Left forelimb (tissue), 1 donor: Measurements from ENCODE around the gene HOXD13.

Experiments used
- DNase-seq: peaks from one replicate; pipeline ENCODE4 v3.0.0-alpha.2; 2018; ENCODE audit warnings: low spot score

HOXD13 gene

DNA sequence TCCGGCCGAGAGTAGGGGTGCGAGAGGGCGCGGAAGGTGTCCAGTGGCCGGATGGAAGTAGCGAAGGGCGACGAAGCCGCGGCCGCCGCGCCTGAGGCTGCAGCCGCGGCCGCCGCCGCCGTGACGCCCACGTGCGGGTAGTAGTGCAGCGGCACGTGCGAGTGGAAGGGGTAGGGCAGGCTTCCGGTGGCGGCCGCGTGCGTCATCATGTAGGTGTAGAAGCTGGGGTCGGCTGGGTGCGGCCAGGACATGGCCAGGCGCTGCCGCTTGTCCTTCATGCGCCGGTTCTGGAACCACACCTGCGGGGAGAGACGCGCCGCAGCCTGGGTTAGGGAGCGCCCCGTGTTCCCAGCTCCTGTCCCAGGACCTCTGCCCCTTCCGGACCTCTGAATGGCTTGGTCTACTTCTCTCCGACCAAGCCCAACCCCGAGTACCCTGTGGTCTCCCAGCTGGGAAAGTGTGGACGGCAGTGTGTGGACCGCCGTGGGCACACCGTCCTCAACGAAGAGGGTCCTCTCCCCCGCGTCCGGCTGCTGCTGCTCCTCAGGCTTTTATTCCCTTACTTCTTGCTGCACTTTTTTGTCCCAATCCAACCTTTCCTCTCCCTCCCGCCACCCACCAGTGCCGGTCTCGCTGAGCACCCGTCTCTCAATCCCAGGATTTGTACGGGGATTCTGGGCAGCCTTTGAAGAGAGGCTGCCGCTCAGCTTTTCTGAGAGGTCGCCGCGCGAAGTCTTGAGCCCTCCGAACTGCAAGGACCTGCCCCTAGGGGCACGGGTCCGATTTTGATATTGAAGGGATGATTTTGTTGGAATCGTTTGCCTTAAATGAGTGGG, 11.8 kb upstream of the HOXD13 start:
- peak; percentile 75 for DNase-seq

DNA sequence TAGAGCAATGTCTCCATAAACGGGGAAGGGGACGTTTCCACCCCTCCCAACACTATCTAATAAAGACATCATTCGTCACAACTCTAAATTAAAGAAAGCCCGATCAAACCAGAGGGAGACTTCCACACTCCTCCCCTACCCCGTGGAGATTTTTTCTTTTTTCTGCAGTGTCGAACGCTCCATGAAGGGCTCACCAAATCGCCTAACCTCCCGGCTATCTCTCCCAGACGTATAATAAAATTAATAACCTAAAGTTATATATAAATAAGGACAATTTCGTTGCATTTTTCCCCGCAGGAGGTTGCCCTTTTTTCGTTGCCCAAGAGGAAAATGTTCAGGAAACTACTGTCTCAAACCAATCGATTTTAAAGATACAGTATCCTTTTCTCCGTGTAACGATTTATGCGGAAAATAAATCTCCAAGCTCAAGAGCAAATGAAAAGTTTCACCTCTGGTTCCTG, 11.1 kb upstream of the HOXD13 start:
- DNase-seq: no peak

DNA sequence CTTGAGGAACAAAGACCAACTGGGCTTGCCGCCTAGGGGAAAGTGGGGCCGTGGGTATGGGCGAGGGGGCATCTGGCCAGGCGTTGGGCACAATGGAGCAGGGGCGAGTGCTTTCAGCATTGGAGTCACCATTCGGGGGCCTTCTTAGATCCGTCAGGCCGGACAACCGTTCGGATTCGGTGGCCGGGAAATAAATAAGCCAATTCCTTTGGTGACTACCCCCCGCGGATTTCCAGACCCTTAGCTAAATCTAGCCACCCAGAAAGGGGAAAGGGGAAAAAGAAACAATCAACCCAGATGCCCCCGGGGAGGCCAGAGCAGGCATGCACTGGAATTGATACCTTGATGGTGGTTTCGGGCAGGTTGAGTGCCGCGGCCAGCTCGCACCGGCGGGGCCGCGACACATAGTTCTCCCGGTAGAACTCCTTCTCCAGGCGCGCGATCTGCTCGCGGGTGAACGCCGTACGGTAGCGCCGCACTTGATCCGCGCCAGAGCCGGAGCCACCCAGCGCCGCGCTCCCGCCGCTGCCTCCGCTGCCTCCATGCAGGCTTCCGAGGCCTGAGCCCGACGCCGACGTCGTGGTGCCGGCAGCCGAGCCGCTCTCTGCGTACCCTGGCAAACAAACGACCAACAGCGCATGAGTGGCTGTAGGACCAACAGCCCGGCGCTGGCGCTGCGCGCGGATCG, 10.5 kb upstream of the HOXD13 start:
- DNase-seq: peak; percentile 72

DNA sequence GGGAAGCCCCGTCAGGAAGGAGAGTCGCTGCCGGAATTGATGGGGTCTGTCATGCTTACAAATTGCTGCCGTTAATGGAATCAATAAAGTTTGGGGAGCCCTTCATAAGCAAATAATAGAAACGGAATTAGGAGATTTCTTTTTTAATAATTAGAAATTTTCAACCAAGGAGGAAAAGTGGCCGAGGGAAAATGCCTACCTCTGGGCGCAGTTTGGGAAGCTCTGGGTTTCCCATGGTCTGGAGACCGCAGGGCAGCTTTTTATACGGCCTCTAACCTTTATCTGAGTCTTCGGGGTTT, 10.0 kb upstream of the HOXD13 start:
- DNase-seq: no peak

DNA sequence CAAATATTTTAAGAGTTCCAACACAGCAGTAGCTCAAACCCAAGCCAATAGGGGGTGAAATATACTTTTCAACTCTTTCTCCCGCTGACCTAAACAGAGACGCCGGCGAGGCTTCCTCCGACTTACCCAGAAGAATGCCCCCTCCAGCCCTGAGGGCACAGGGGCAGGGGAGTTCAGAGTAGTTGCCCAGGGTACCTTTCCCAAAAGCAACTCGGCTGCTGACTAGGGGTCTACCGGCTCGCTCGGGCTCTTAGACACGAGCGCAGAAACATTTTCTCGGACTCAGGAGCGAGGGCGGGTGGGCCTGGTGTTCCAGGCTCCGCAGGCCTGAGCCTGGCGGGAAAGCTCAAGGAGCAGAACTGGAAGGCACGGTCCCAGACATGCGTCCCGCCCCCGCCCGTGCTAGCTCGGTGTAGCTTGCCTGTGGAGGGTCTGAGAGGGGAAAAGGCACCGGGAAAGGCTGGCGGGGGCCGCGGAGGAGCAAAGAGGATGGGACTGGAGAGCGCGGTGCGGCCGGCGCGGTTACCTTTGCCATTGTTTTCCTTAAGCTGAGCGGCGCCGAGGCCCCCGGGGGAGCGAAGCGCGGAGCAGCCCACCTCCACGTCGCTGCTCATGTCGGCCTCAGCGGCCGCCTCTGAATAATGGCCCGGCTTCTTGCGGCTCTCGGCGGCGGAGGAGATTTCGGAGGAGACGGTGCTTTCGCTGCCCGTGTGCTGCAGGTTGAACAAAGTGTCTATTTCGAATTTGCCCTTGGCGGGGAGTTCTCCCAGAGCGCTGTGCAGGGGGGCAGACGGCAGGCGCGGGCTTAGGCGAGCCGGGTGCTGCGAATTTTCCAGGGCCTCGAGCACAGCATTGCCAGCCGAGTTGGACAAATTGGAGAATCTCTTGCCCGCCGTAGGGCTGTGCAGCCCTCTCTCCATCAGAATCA, 9.4 kb upstream of the HOXD13 start:
- peak; percentile 70 for DNase-seq

DNA sequence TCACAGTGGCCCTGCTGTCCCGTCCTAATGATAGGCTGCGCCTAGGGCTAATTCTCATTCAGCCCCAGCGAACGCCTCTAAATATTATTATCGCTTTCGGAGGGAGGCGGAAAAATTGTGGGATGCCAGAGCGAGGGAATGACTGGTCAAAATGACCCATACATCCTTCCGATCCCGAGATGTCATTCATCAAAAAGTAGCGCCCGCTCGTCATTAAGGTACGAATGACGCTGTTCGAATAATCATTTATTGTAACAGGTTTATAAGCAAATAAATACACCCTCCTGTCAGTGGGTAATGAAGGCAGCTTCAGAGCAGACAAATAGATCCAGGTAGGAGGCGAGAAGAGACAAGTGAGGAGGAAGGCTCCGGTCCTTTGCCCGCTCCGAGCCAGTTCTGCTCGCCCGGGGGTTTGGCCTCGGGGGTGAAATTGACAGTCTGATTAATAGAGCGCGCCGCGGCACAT, 8.7 kb upstream of the HOXD13 start, which contains the start of gene EVX2:
EVX2 (minus strand) TSS at position 167 of the 466 bp plus-strand sequence. CDS start 186 bp downstream, outside the sequence.
- peak; percentile 64 for DNase-seq

DNA sequence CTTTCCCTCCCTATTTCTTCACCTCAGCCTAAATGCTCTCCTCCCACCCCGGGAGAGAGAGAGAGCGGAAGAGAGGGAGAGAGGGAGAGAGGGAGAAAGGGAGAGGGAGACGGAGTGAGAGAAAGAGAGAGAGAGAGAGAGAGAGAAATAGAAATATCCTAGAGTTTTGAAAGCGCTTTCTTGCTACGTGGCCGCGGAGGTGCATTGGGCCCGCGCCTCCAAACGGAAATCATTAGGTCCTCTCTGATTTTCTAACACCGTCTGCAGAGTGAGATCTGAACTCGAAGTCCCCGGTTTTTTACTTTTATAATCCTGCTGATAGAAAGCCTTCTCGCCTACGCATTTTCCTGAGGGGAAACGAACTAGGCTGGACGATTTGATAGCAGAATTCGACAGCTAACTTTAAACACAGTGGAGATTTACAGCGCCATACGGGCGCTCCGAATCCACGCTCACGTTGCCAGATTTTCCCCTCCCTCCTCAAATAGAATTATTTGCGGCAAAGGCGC, 7.9 kb upstream of the HOXD13 start:
- DNase-seq: peak; percentile 63

DNA sequence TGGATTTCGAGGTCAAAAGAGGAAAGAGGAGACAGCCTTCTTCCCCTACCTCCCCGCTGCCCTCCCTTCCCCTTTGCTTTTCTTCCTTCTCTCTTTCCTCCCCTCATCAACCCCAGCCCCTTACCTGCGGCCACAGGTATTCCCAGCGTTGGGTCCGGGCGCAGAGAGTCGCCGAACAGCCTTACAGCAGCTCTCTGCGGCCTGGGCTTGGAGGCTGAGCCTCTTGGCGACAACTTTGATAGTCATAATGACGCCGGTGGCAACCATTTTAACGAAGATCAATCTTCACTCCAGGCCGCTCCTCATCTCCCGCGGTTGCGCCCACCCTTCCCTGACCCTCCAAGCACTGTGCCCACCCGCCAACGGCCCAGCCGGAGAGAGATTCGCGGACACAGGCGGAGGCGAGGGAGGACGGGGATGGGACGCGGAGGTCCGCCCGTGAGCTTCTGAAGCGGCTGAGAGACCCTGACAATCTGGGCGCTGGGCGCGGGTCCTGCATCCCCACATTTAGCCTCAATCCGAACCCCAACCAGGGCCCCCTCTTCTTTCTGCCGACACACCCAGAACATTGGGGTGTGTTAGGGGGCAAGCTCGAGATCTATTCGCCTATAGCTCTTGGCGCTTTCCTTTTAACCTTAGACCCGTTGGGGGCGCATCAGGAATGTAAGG, 7.3 kb upstream of the HOXD13 start:
- peak; percentile 68 for DNase-seq

DNA sequence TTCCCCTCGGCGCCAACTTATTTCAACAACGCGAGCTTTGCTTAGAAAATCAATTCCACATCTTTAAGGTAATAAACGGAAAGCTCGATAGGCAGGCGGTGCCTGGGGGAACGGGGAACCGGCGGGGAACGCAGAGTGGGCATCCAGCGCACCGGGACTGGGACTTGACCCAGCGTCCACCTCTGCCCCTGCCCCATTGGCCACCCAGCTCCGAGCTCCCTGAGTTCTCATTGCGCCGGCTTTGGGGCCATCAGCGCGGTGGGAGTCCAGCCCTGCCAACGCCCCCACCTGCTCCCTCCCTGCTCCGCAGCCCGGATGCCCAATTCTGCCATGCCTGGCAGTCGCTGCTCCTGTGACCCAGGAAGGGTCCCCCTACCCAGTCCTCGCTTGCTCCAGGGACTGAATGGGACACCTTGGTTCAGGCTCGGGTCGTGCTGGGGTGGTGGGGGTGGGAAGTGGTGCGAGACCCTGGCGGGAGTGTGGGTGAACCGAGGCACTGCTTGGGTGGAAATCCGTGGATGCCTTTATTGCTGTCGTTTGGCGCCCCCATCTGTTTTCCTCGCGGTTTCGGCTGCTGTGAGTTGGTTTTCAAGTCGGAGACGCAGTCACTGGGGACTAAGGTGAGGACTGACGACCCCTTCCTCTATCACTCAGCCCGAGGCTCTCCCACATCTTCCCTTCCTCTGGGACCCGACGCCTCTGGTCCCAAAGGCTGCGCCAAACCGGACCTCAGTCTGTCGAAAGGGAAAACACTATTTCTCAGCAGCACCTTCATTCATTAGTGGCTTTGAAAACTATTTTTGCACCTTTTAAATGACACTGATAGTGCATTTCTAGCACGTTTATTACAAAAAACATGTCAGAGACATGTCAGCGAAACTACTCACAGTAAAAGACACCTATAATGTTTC, 6.4 kb upstream of the HOXD13 start:
- peak; percentile 77 for DNase-seq

DNA sequence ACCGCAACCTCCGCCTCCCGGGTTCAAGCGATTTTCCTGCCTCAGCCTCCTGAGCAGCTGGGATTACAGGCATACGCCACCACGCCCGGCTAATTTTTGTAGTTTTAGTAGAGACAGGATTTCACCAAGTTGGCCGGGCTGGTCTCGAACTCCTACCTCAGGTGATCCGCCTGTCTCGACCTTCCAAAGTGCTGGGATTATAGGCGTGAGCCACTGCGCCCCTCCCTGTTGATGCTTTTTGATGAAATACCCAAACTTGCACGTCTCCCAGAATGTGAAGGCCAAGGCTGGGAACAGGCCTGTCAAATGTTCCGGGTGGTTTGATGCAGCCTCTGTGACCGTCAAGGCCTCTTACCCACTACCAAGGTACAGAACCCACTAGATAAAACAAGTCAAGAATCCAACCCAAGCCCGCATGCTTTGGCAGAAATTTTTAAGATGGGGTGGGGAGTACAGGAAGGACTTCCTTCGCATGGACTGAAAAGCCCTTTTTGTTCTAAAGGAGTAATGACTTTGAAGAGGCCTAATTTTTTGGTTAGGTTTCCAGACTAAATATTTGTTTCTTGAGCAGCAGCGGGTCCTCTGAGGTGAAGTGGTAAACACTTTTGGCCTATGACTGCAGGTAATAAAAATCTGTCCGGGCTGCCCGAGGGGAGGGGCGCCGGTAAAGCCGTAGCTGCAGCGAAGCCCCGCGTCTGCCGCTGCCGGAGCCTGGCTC, 5.0 kb upstream of the HOXD13 start:
- peak; percentile 49 for DNase-seq

DNA sequence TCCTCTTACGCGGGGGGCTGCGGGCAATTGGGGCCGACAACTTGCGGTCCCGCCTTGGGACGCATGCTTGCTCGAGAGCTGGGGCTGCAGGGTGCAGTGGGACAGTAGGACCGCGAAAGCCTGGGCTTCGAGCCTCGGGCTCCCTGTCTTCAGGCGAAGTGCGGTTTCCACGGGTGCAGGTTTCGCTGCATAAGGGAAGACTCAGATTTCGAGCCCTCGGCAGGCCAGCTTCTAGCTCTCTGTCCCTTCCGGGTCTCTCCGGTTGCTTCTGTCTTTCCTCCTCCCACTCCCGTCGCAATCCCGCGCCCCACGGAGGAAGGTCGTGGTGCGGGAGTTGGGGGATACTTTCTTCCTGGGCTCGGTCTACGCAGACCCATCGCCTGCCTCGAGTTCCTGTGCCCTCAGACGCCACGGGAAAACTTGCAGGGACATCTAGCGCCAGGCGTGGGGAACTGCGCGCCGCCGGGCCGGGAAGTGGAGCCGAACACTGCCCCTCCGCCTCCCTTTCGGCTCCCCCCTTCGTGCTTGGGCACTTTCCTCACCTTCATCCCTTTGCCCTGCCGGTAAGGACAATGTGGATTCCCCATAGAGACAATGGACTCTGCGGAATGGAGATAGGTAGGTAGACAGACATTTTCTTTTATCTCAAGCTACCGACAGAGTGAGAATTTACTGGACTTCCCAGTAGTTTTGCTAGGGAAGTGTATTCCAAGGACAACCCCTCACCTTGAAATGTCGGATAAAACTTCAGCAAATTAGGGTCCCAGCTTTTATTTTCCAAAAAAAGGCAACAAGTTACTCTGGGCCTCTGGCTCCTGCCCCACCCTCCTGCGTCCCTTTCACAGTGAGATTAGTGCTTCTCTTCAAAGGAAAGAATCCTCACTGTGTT, 4.2 kb upstream of the HOXD13 start:
- peak; percentile 84 for DNase-seq

DNA sequence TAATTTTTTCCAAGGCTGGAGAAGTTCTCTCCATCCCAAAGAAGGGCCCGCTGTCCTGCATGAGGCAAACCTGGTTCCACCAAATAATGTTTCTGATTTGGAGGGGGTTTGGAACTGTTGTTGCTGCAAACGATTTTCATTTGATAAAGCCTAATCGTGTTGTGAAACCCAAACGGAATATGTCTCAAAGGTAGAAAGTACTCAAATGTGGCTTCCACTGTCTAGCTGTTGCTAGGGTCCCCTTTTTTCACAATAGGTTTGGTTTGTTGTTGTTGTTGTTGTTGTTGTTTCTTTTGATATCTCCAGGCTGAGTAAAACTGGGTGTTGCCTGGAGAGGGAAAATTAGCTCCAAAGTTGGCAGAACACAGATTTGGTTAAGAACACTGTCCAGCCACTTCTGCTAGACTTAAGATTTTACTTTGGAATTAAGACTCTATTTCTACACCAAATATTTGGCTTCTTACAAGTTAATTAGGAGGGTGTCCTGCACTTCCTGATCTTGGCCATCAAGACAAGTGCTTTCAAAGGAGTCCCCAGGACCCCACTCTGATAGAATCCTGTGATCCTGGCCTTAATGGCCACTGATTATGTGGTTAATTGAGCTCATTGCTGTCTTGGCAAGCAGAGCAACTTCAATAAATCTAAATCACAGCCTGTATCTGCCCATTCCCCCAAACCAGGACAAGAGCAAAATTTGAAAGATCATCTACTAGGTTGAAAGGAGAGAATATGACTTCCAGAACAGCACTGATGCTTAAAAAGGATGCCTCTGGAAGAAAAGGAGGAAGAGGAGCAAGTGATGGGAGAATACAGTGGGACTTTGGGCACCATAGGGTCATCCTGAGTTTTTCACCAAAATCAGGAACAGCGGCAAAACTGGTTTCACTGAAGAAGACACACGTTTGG, 3.3 kb upstream of the HOXD13 start:
- DNase-seq: peak; percentile 30

DNA sequence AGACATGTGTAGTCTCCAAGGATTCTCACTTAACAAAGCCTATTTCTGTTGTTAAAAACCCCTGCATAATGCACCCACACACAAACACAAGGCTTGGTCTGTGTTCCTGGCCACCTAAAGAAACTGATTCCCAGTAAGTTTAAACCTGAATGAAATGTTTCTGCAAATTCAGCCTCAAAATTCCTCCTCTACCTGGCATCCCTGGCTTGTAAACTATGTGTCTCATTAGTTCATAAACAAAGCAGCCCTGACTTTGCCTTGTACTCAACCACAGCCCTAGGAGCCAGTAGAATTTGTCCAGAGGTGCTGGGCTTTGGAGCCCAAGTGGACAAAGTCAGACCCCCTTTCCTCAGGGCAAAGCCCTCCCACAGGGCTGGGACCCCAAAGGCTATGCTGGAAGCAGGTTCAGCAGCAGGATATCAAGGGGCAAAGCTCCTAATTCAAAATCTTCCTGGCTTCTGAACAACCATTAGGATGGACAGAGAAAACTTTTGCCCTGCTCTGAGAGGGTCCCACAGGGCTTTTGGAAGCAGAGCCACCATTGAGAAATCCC, 2.6 kb upstream of the HOXD13 start:
- no peak for DNase-seq

DNA sequence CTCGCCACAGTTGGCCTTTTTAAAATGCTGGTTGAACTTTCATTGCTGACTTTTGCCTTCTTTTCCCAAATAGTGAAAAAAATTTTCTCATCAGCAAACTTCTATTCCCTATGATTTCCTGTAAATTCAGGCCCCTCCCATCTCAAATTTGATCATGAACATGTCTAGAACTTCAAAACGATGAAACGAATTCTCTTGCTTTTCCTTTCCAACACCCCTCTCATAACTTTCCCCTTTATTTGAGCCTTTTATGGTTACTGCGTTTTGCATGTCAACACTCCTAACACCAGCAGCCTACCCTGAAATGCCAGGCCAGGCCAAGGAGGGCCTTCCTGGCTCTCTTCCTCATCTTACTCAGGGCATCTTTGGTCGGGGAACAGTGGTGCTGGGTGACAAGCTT, 1.7 kb upstream of the HOXD13 start:
- no peak for DNase-seq

DNA sequence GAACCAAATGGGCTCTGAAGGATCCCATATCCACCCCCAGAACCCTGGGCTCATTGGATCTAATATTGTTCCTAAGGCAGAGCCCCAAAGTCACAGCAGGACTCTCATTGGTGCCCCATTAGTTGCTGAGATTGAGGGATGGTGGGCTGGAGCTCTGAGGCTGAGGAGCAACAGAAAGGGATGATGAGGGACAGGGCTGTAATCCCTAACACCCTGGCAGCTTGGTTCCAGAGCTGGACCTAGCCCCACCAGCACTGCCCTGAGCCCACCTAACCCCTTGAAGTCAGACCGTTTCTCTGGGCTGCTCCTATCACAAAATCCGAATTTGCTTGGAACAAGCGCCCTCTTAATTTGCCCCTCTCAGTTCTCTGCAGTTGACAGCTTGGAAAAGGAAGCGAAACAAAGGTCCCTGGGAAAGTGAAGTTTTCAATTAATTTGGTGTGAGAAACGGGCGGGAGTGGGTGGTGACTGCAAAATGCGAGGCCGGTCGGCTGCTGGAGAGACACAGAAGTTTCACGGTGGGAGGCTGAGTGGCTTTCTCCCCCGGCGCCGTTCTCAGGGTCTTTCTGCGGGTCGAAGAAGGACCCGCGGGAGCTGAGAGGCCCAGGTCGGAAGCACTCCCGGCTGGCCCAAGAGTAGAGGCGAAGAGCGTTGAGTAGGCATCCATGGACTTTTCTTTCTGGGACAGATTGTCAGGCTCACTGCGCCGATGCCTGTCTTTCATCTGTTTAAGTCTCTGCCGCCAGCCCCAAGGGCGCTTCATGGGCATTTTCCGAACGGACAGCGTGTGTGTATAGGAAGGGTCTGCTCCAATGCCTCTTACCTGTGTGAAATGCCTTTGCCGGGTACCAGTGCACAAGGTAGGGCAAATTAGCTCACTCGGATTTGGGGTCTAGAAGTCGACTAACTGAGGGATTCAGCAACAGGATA, 927 bp upstream of the HOXD13 start:
- DNase-seq: no peak
